Stimulated activated CD8-positive, alpha-beta memory T cell treated with anti-CD3 and anti-CD28 coated beads, Interleukin-2, amount 100 ng/mL, for 48 hours (primary cell): ENCODE data around the gene NMT1.
"Not testable (repeated sequence)": the region's sequence is repeated elsewhere in the genome, so short reads cannot be mapped to it uniquely, and the experiment has no call there.

ENCODE experiments used
- DNase-seq, 2 donors: peaks; one replicate each; pipeline ENCODE4 v3.0.0-alpha.2; 2020; ENCODE audit warnings: low read depth in 2 of 2

NMT1 gene

DNA sequence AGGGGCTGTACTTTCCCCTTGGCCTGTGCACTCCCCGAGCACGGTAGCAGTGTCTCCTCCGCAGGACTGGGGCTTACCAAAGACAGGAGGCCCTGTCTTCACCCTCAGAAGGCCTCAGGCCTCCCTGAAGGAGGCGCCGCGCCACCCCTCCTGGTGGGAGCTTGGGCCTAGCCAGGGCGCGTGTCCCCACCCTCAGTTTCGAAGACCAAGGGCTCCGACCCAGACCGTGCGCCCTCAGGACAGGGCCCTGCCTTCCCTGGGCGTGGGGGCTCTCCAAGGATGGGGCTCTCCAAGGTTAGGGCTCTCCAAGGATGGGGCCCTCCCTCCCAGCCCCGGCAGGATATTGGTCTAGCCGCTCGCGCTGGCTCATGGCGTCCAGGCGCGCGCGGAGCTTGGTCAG, 59.4 kb downstream of the NMT1 start:
- DNase-seq, result no peak

DNA sequence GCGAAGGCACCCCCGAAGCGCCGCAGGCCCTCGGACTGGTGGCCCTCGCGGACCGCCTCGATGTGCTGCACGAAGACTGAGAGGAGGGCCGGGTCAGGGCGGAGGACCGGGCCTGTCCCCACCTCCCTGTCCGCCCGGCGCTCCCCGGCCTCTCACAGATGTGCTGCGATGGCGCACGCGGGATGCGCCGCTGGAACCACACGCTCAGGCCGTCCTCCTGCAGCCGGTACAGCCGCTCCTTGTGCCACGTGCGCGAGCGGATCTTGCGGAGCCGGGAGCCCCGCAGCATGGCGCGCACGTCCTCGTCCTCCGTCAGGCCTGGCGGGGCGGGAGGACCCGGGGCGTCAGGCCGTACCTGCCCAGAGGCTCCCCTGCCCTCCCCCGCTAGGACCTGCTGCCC, 59.9 kb downstream of the NMT1 start:
- no peak for DNase-seq

DNA sequence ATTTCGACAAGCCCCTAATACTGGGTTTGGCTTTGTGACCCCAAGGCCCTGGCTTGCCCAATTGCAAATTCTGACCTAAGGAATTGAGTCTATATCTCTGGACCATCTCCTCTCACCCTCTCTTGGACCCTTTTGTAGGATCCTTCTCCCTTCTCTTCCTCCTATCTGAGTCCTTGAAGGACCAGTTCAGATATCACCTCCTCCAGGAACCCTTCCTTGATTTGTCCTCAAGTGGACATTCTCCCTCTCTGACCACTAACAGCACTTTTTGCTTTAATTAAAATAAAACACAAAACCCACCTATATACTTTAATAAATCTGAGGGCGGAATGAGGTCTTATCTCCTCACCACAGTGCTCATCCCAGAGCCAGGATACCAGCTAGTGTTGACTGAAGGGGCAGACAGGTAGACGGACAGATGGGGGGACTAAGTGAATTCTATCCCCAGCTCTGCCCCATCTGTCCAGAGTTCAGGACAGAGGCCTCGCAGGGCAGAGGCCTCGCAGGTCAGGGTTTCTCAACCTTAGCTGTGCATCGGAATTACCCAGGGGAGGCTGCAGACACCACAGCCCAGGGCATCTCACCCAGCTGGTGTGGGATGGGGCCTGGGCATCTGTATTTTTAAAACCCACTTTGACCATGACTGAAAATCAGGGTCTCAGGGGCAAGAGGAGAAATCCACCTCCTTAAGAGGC, 62.1 kb downstream of the NMT1 start:
- DNase-seq, result no peak

GRCh38 chr17:45123930-45124796, 63.0 kb downstream of the NMT1 start:
- DNase-seq, result no peak

DNA sequence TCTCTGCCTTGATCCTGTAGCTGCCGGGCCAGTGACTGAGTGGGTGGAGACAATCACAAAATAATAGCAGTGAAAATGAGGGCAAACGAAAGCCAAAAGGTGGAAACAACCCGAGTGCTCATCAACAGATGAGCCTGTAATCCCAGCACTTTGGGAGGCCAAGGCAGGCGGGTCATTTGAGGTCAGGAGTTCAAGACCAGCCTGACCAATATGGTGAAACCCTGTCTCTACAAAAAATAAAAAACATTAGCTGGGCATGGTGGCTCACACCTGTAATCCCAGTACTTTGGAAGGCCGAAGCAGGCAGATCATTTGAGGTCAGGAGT, 63.6 kb downstream of the NMT1 start:
- not testable (repeated sequence) for DNase-seq

DNA sequence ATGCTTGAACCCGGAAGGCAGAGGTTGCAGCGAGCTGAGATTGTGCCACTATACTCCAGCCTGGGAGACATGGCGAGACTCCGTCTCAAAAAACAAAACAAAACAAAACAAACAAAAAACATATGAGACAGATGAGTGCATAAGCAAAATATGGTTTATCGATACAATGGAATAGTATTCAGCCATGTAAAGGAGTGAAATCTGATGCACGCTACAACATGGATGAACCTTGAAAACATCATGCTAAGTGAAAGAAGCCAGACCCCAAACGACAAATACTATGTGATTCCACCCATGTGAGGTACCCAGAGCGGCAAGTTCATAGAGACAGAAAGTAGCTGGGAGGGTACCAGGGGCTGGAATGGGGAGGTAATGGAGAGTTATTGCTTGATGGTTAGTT, 64.4 kb downstream of the NMT1 start:
- DNase-seq, result no peak

DNA sequence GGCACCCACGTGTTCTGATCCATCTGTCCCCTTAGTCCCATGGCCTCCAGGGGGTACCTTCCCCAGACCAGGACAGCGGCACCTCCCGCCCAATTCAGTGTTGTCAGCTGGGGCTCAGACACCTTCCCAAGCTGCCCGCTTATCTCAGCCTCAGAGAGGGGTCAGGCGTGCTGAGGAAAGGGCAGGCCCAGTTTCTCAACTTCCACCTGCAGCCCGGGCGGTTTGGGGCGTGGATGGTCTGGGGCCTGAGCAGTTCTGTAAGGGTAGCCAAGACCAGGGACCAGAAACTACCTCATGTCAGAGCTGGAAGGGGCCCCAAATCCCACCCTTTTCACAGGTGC, 66.1 kb downstream of the NMT1 start:
- DNase-seq, result no peak

DNA sequence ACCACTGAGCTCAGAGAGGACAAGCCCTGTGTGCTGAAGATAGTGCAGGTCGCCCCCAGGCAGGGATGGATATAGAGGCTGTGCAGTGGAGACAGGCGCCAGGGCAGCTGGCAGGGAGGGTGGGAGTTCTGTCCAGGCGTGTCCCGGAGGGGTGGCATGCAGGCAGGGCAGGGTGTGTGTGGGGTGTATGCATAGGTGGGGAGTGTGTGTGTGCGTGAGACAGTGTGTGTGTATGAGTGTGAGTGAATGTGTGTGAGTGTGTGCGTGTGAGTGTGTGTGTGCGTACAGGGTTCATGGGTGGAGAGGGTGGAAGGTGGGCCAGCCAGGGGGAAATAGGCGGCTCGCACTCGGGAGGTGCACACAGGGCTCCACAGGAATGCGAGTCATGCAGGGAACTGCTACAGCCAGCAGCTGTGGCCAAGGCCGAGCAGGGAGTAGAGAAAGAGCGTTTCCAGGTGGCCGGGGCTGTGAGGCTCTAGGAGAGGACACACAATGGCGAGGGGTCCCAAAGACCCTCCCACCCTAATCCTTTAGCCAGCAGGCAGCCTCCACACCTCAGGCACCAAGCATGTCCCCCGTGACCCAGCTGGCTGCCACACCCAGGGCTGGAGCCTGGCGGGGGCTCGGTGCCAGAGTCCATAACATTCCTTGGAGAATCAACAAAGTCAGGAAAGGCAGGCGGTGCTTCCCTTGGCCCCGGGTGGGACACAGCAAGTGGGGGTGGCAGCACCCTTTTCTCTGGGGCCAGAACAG, 66.6 kb downstream of the NMT1 start:
- no peak for DNase-seq

- no peak for DNase-seq
Measured at GRCh38 chr17:45128331-45128730, 67.2 kb downstream of the NMT1 start.

GRCh38 chr17:45128989-45129388, 67.9 kb downstream of the NMT1 start:
- DNase-seq, result no peak

GRCh38 chr17:45129426-45129939, 68.4 kb downstream of the NMT1 start:
- DNase-seq, result no peak

DNA sequence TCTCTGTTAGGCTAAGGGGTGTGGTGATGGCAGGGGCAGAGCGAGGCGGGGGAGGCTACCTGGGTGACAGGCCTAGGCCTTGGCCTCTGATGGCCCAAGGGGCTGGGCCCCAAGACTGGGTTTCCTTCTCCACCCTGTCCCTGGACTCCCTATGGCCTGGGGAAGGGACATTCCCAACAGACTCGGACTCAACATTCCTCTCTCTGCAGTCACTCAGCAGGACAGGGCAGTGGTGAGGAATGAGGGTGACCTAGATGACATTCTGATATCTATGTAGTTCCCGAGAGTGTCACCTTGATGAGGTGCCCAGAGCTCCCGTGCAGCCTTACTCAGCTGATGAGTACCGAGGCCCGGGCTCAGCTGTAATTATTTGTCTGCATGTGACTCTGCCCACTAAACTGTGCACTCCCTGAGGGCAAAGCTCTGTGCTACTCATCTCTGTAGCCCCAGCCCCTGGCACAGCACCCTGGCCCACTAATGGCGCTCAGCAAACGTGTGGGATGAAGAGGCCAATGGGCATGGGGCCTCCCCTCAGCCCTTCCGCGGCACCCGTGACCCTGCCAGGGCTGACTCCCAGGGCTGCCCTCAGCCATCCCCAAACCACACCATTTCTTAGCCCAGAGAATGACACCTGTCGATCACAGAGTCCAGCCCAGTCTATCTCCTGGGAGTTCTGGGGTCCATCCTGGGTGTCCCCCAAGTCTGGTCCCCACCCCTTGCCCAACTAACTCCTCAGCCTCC, 69.0 kb downstream of the NMT1 start:
- no peak for DNase-seq

DNA sequence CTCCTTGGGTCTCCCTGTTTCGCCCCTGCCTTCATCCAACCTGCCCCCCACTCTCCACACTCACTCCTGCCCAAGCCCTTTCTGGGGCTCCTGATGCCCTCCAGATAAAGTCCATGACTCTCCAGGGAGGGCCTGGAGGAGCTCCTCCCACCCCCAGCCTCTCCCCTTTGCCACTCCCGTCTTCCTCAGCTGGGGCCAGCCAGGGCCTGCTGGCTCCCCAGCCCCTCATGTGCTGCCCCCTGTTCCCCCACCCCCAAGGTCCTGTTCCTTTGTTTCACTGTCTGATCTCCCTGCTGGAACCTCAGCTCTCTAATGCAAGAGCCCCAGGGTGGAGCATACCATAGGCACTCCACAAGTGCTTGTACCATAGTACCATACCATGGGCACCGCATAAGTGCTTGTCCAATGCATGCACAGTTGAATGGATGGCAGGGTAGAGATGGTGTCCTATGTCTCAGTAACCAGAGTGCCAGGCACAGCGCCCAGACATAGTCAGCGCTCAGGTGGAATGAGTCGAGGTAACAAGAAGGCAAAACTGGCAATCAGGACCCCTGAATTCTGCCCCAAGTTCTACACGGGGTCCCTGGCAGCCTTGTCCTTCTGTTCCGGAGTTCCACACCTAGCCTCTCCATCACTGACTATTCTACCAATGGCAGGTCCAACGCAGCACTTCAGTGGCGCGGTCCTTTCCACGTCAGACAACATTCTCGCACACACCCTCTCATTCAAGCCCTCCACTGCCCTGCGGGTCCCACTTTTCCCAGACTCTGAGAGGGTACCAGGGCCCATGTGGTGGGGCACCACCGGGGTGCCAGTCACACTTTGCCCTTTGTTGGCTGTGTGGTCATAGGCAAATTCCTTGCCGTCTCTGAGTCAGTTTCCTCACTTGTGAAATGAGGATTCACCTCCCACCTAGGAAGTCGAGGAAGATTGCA, 69.8 kb downstream of the NMT1 start:
- no peak for DNase-seq

DNA sequence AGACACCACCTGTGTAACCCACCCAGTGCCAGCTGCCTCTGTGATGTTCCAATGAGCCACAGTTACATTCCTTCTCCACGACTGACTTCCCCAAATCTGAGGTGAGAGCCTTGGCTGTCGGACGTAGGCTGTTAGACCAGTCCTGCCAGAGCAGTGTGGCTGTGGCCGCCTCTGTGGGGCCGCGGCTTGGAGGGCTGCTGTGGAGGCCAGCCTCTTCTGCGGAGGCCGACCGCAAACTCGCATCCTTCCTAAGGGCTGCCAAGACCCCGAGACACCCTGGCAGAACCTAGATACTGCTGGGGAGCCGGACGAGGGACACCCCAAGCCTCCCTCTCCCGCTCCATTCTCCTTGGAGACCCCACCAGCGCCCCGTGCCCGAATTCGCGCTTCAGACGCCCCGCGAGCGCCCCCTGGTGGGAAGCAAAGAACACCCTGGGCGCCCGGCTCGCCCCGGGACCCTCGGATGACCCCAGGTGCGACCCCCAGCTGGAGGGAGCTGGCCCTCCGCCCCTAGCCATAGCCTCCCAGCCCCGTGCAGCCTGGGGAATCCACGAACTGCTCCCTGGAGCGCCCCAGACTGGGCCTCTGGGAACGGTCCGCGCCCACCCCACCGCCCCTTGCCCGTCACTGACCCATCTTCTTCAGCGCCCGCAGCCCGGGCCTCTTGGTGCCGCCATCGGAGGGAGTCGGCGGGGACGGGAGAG, 70.7 kb downstream of the NMT1 start:
- peak in 1 of 2 donors; percentile 38 for DNase-seq

DNA sequence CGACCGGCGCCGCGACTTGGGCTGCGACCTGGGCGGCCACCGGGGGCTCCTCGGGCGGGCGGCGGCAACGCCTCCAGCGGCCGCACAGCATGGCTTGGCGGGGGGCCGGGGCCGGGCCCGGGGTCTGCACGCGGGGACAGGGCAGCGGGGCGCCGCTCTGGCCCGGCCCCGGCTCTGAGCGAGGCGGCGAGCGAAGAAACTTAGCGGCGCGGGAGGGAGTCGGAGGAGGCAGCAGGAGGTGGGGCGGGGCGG, 71.1 kb downstream of the NMT1 start, which contains the start of gene PLCD3:
TSS of gene PLCD3 (minus strand) at position 196 of the 252 bp plus-strand sequence. CDS start at position 91, 105 bp downstream.
- no peak for DNase-seq

GRCh38 chr17:45132572-45133463, 71.7 kb downstream of the NMT1 start:
- peak; percentile 51 to 63 for DNase-seq

GRCh38 chr17:45135192-45135977, 74.3 kb downstream of the NMT1 start, which contains the start of gene ACBD4:
Gene ACBD4 (plus strand): TSS chr17:45135687. CDS start chr17:45136145, 458 bp downstream.
- DNase-seq, result peak; percentile 93 to 95
